GM23338 (cell line): Measurements from ENCODE around the gene HGS. TPM values are rescaled to one million over a fixed set of nuclear protein-coding genes. Genes with fewer than 3 reads are reported as not detected.

Experiments used
- ATAC-seq: fragments of 200-7000 bp; cut with Tn5 transposase; 3 replicates; pipeline ENCODE4 v1.9.1; 2020
- DNase-seq: peaks from one replicate; pipeline ENCODE4 v3.0.0-alpha.2; 2015; ENCODE audit warnings: low spot score
- H2AFZ ChIP-seq: fragments of 200-600 bp; sonication (generic); 2 replicates; pipeline ENCODE4 v1.8.0; 2016; ENCODE audit warnings: antibody characterized with exemption, mild to moderate bottlenecking, moderate library complexity
- H3F3A ChIP-seq: fragments of 200-600 bp; sonication (generic); replicated peaks from 2 replicates; pipeline ENCODE4 v1.8.0; 2017; ENCODE audit warnings: antibody characterized with exemption, mixed run types, low read depth
- H3K27ac ChIP-seq: fragments of 200-600 bp; sonication (generic); 2 replicates; pipeline ENCODE4 v1.6.1; 2016; ENCODE audit warnings: low read depth
- H3K27me3 ChIP-seq: fragments of 200-600 bp; sonication (generic); 2 replicates; pipeline ENCODE4 v1.8.0; 2016; ENCODE audit warnings: mild to moderate bottlenecking, mixed run types, moderate library complexity; ENCODE audit not compliant: insufficient read depth
- H3K36me3 ChIP-seq: fragments of 200-600 bp; sonication (generic); 2 replicates; pipeline ENCODE4 v1.8.0; 2016; ENCODE audit warnings: mild to moderate bottlenecking; ENCODE audit not compliant: insufficient read depth
- H3K4me1 ChIP-seq: fragments of 200-600 bp; sonication (generic); 2 replicates; pipeline ENCODE4 v1.8.0; 2016; ENCODE audit warnings: mild to moderate bottlenecking, moderate library complexity; ENCODE audit not compliant: insufficient read depth
- H3K4me2 ChIP-seq: fragments of 200-600 bp; sonication (generic); 2 replicates; pipeline ENCODE4 v1.7.1; 2017; ENCODE audit warnings: mixed run types
- H3K4me3 ChIP-seq: fragments of 200-600 bp; sonication (generic); 2 replicates; pipeline ENCODE4 v1.6.1; 2016; ENCODE audit warnings: mixed run types
- H3K79me2 ChIP-seq: fragments of 200-600 bp; sonication (generic); replicated peaks from 2 replicates; pipeline ENCODE4 v1.8.0; 2017; ENCODE audit warnings: mild to moderate bottlenecking; ENCODE audit not compliant: insufficient read depth
- H3K9me2 ChIP-seq: fragments of 200-600 bp; sonication (generic); 2 replicates; pipeline ENCODE4 v1.8.0; 2017; ENCODE audit not compliant: insufficient read depth
- H4K20me1 ChIP-seq: fragments of 200-600 bp; sonication (generic); replicated peaks from 2 replicates; pipeline ENCODE4 v1.8.0; 2017; ENCODE audit warnings: mild to moderate bottlenecking; ENCODE audit not compliant: insufficient read depth
- H3K27ac Mint-ChIP-seq: 2 replicates; pipeline ENCODE4 v1.8.0; 2020; ENCODE audit warnings: inconsistent platforms, mild to moderate bottlenecking, moderate library complexity, mixed read lengths
- H3K27me3 Mint-ChIP-seq: 3 replicates; pipeline ENCODE4 v1.8.0; 2022; ENCODE audit warnings: low read depth, mild to moderate bottlenecking, moderate library complexity, mixed read lengths, inconsistent platforms; ENCODE audit not compliant: insufficient read depth, poor library complexity
- H3K36me3 Mint-ChIP-seq: 3 replicates; pipeline ENCODE4 v1.8.0; 2021; ENCODE audit warnings: low read depth, mild to moderate bottlenecking, inconsistent platforms, moderate library complexity, mixed read lengths
- H3K4me1 Mint-ChIP-seq: 3 replicates; pipeline ENCODE4 v1.8.0; 2020; ENCODE audit warnings: mild to moderate bottlenecking, inconsistent platforms, mixed read lengths
- H3K4me3 Mint-ChIP-seq: 3 replicates; pipeline ENCODE4 v1.8.0; 2021; ENCODE audit warnings: moderate library complexity, mild to moderate bottlenecking, inconsistent platforms, mixed read lengths
- H3K9me3 Mint-ChIP-seq: 3 replicates; pipeline ENCODE4 v1.8.0; 2020; ENCODE audit warnings: moderate library complexity, mild to moderate bottlenecking, inconsistent platforms, mixed read lengths
- CTCF ChIP-seq, 2 experiments: fragments of 200-600 bp in 1 of 2; sonication (generic) in 1 of 2; conservative IDR thresholded peaks; 2 replicates each; pipeline versions ENCODE4 v1.5.1 to v1.6.1; 2016 to 2017; ENCODE audit warnings: antibody characterized with exemption in 2 of 2, low read depth in 2 of 2, mild to moderate bottlenecking in 2 of 2, moderate library complexity in 1 of 2
- EZH2 ChIP-seq: fragments of 200-600 bp; sonication (generic); IDR thresholded peaks from one replicate; pipeline ENCODE4 v1.8.0; 2017; ENCODE audit warnings: antibody characterized with exemption, mild to moderate bottlenecking, low read depth; ENCODE audit not compliant: unreplicated experiment
- EZH2phosphoT487 ChIP-seq: fragments of 200-600 bp; sonication (generic); IDR thresholded peaks from one replicate; pipeline ENCODE4 v1.8.1; 2018; ENCODE audit warnings: antibody characterized with exemption; ENCODE audit not compliant: unreplicated experiment
- NANOG ChIP-seq: IDR thresholded peaks from 2 replicates; pipeline ENCODE4 v1.6.1; 2016; ENCODE audit warnings: antibody characterized with exemption, borderline replicate concordance
- POLR2AphosphoS5 ChIP-seq: IDR thresholded peaks from 2 replicates; pipeline ENCODE4 v1.6.1; 2016; ENCODE audit warnings: antibody characterized with exemption, low read depth
- REST ChIP-seq: IDR thresholded peaks from one replicate; pipeline ENCODE4 v1.6.1; 2018; ENCODE audit warnings: antibody characterized with exemption; ENCODE audit not compliant: unreplicated experiment
- STAT1 ChIP-seq: IDR thresholded peaks from one replicate; pipeline ENCODE4 v1.6.1; 2016; ENCODE audit warnings: antibody characterized with exemption; ENCODE audit not compliant: unreplicated experiment
- ZNF114 ChIP-seq: fragments of 250-450 bp; sonication (Bioruptor Pico); IDR thresholded peaks from 2 replicates; pipeline ENCODE4 v1.5.0; 2020; ENCODE audit warnings: mild to moderate bottlenecking, moderate library complexity
- ZNF331 ChIP-seq: fragments of 250-450 bp; sonication (Bioruptor Pico); IDR thresholded peaks from 2 replicates; pipeline ENCODE4 v1.5.0; 2020; ENCODE audit warnings: low read depth, mild to moderate bottlenecking, moderate library complexity
- ZNF462 ChIP-seq: fragments of 250-450 bp; sonication (Bioruptor Pico); IDR thresholded peaks from 2 replicates; pipeline ENCODE4 v1.5.0; 2020; ENCODE audit warnings: mild to moderate bottlenecking, moderate library complexity
- polyA plus RNA-seq: library from polyadenylated mRNA; unstranded; fragments of >200 nt; fragmentation: Nextera tagmentation; extraction: Ambion mirVana; gene quantifications from 2 replicates; pipeline ENCODE4 v1.2.1, GENCODE V29; 2016
- total RNA-seq: library from RNA; depleted of rRNA; stranded (reverse); fragments of >200 nt; shearing (Covaris generic); gene quantifications from 2 replicates; pipeline ENCODE4 v1.2.3, GENCODE V29; 2014

Gene HGS
- total and polyA plus RNA-seq, 2 experiments from 2014 or later = 59.0 to 90.2 TPM

GRCh38 chr17:81734405-81735263 is 50.8 kb downstream of the HGS start:
- Histone ChIP-seq H4K20me1 (no peaks in the 10 kb centered on the region), H3K36me3 (no peaks in the 10 kb centered on the region), H3K4me1 (peaks cover 7% of the 10 kb centered on the region; the same call in 1 of the 2 replicates), H3K79me2 (no peaks in the 10 kb centered on the region), H3K4me3 (no peak overlapping the region), H3K9me2 (no peaks in the 10 kb centered on the region), H3K4me2 (no peak overlapping the region), H3K27me3 (no peaks in the 10 kb centered on the region), H3K27ac (no peak overlapping the region), H2AFZ (0 out of 2 replicates have a peak overlapping the region, but pooled peaks have one; percentile 56), H3F3A (peaks cover 12% of the 10 kb centered on the region)
- TF ChIP-seq EZH2phosphoT487 (no peak), POLR2AphosphoS5 (no peak), REST (no peak), ZNF114 (CRISPR knock-in tag) (no peak), STAT1 (no peak), NANOG (no peak), CTCF (conservative IDR thresholded peaks at IDR 0.05; ENCODE audit: low read depth in 2 of 2) (no peak), ZNF331 (CRISPR knock-in tag) (no peak), EZH2 (no peak), ZNF462 (CRISPR knock-in tag) (no peak)
- DNase-seq (no peak), ATAC-seq (no peak)
- peaks cover 16% of the 10 kb centered on the region for H3K27me3 Mint-ChIP-seq
- H3K36me3 Mint-ChIP-seq = no peaks in the 10 kb centered on the region
- H3K4me3 Mint-ChIP-seq = no peak overlapping the region
- no peak overlapping the region for H3K27ac Mint-ChIP-seq
- peaks cover 24% of the 10 kb centered on the region for H3K4me1 Mint-ChIP-seq
- H3K9me3 Mint-ChIP-seq = no peaks in the 10 kb centered on the region
